ENCODE results near the gene ASB15. TPM values are rescaled to one million over a fixed set of nuclear protein-coding genes. Genes with fewer than 3 reads are reported as not detected.

The ASB15 gene
- total and polyA plus RNA-seq, 8 donors, result not detected

DNA sequence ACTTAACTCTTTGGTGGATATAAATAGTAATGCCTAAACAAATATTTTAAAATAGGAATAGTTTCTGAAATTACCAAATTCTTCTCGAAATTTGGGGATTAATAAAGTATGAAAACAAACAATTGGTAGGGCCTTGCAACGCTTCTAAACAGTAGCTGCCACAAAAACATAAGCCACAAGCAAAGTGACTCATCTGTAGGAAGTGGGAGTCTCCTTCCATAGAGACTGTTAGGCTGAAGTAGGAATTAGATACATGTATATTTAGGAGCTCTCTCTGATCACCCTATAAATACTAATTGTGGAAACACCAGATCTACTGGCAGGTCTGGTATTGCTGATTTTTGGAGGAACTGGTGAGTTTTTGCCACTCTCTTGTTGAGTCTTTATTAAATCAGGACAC lies 48.3 kb downstream of the ASB15 start:
- WGBS, 5 donors, result 65 to 78% (median 74%) methylated on average over 2 of the region's 2 CpGs

DNA sequence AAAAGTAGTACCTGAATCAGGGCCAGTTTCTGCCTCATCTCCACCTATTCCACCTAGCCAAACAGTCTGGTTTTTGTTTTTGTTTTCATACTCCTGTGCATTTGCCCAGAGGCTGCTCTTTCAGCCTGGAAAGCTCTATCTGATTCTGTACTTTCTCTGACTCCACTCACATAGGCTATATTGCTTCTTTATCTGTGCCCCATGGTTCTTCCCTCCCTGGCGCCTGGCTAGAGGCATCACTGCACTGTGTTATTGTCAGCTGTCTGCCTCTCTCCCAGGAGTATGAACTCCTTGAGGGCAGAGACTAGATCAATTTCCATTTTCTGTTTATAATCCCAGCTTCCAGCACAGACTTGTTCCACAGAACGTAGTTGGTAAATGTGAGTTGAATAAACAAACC lies 49.0 kb downstream of the ASB15 start:
- H3K27ac ChIP-seq, result no peak overlapping the region
- DNase-seq, result no peak
- no peaks in the 10 kb centered on the region for H3K36me3 ChIP-seq
- intact Hi-C loops (cut with DNase I; ENCODE audit: low total_unique reads), result no loop called here
- WGBS, 5 donors, result 61 to 72% (median 69%) methylated on average over 2 of the region's 2 CpGs
- H3K9me3 ChIP-seq, result no peaks in the 10 kb centered on the region
- no peak overlapping the region for H3K4me3 ChIP-seq
- TF ChIP-seq, protein P1, sequence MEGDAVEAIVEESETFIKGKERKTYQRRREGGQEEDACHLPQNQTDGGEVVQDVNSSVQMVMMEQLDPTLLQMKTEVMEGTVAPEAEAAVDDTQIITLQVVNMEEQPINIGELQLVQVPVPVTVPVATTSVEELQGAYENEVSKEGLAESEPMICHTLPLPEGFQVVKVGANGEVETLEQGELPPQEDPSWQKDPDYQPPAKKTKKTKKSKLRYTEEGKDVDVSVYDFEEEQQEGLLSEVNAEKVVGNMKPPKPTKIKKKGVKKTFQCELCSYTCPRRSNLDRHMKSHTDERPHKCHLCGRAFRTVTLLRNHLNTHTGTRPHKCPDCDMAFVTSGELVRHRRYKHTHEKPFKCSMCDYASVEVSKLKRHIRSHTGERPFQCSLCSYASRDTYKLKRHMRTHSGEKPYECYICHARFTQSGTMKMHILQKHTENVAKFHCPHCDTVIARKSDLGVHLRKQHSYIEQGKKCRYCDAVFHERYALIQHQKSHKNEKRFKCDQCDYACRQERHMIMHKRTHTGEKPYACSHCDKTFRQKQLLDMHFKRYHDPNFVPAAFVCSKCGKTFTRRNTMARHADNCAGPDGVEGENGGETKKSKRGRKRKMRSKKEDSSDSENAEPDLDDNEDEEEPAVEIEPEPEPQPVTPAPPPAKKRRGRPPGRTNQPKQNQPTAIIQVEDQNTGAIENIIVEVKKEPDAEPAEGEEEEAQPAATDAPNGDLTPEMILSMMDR (IDR thresholded peaks at IDR 0.05), result no peak
- no peak for TF ChIP-seq EP300 (IDR thresholded peaks at IDR 0.05)
- no peak for TF ChIP-seq POLR2A (IDR thresholded peaks at IDR 0.05)
- TF ChIP-seq POLR2AphosphoS5 (IDR thresholded peaks at IDR 0.05), result no peak
- no peaks in the 10 kb centered on the region for H3K27me3 ChIP-seq
- no peaks in the 10 kb centered on the region for H3K4me1 ChIP-seq

More for the DNA sequence above, 48.3 kb downstream of the ASB15 start:
- Histone ChIP-seq H3K4me3 (no peak overlapping the region), H3K27ac (no peak overlapping the region), H3K4me1 (no peaks in the 10 kb centered on the region), H3K36me3 (no peaks in the 10 kb centered on the region), H3K27me3 (no peaks in the 10 kb centered on the region), H3K9me3 (no peaks in the 10 kb centered on the region)
- intact Hi-C loops (cut with DNase I; ENCODE audit: low total_unique reads), result no loop called here
- TF ChIP-seq, protein P1 (IDR thresholded peaks at IDR 0.05), result no peak
- TF ChIP-seq EP300 (IDR thresholded peaks at IDR 0.05), result no peak
- no peak for TF ChIP-seq POLR2AphosphoS5 (IDR thresholded peaks at IDR 0.05)
- TF ChIP-seq POLR2A (IDR thresholded peaks at IDR 0.05), result no peak
- DNase-seq, result no peak

DNA sequence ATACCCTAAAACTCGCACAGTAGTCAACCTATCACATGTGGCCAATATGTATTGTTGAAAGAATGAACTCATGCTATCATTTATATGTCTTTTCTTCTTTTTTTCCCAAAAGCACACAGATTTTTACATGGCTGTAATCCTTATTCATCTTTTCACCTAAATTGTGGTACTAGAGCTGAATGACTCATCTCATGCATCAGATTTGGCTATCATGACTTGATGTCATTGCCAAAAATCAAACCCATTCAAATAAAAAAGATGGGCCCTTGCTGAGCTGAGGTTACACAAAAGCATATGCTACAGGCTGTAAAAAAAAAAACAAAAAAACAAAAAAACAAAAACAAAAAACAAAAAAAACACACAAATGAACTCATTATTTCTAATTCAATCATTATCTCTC lies 50.8 kb downstream of the ASB15 start:
- 94 to 100% (median 100%) methylated on average over 1 of the region's 1 CpG for WGBS, 5 donors
- intact Hi-C loops (cut with DNase I; ENCODE audit: low total_unique reads), result no loop called here
- no peak overlapping the region for H3K27ac ChIP-seq
- no peaks in the 10 kb centered on the region for H3K27me3 ChIP-seq
- DNase-seq, result no peak
- H3K4me1 ChIP-seq, result no peaks in the 10 kb centered on the region
- H3K36me3 ChIP-seq, result no peaks in the 10 kb centered on the region
- TF ChIP-seq EP300 (IDR thresholded peaks at IDR 0.05) (no peak), POLR2A (IDR thresholded peaks at IDR 0.05) (no peak), POLR2AphosphoS5 (IDR thresholded peaks at IDR 0.05) (no peak)
- TF ChIP-seq, protein P1 (IDR thresholded peaks at IDR 0.05), result no peak
- no peaks in the 10 kb centered on the region for H3K9me3 ChIP-seq
- no peak overlapping the region for H3K4me3 ChIP-seq

DNA sequence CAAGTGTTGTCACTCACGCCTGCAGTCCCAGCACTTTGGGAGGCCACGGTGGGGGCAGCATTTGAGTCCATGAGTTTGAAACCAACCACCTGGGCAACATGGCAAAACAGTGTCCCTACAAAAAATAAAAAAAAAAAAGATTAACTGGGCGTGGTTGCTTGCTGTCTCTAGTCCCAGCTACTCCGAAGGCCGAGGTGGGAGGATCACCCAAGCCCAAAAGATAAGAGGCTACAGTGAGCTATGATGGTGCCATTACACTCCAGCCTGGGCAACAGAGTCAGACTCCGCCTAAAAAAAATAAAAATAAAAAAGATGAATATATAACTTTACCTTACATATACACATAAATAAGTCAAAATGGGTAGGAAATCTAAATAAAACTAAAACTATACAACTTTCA lies 51.5 kb downstream of the ASB15 start:
- H3K36me3 ChIP-seq, result no peaks in the 10 kb centered on the region
- H3K4me1 ChIP-seq, result no peaks in the 10 kb centered on the region
- no peaks in the 10 kb centered on the region for H3K9me3 ChIP-seq
- intact Hi-C loops (cut with DNase I; ENCODE audit: low total_unique reads), result no loop called here
- DNase-seq, result no peak
- H3K27ac ChIP-seq, result no peak overlapping the region
- H3K27me3 ChIP-seq, result no peaks in the 10 kb centered on the region
- 78 to 86% (median 83%) methylated on average over 6 of the region's 6 CpGs for WGBS, 5 donors
- TF ChIP-seq POLR2AphosphoS5 (IDR thresholded peaks at IDR 0.05) (no peak), POLR2A (IDR thresholded peaks at IDR 0.05) (no peak), EP300 (IDR thresholded peaks at IDR 0.05) (no peak)
- TF ChIP-seq, protein P1 (IDR thresholded peaks at IDR 0.05), result no peak
- H3K4me3 ChIP-seq, result no peak overlapping the region

Data from stomach (tissue), 9 donors.